K562 (cell line): Measurements from ENCODE around the gene SLC7A1. TPM values are rescaled to one million over a fixed set of nuclear protein-coding genes. Genes with fewer than 3 reads are reported as not detected.

Source experiments
- ATAC-seq: fragments of 200-7000 bp; cut with Tn5 transposase; 3 replicates; pipeline ENCODE4 v1.9.1; 2020; ENCODE audit warnings: moderate library complexity
- BruUV-seq: library from RNA; stranded (reverse); fragments of 400-500 nt; replicated peaks from 2 replicates; lab custom pipeline; 2021; lab: Mats Ljungman, UMichigan
- CTCF ChIA-PET: fragments of 300-600 bp; formaldehyde crosslinking; extraction: SDS; loops from one replicate; lab custom pipeline; 2021; ENCODE audit warnings: low intra/inter-chr PET ratio; lab: Yijun Ruan, JAX
- POLR2A ChIA-PET: fragments of 300-600, 350-650 bp; sonication (Branson Sonifier 250); formaldehyde crosslinking; extraction: SDS; loops from one replicate; lab custom pipeline; 2021; ENCODE audit warnings: antibody characterized with exemption, inconsistent platforms; lab: Yijun Ruan, JAX
- DNase-seq, 4 experiments: peaks; one replicate each; pipeline versions ENCODE4 v3.0.0 to v3.0.0-alpha.2; 2011 to 2018; ENCODE audit warnings: low spot score in 3 of 4, mixed read lengths in 3 of 4; ENCODE audit errors: extremely low read depth in 1 of 4
- FAIRE-seq: peaks from 2 replicates; lab custom pipeline; 2011; peaks lifted over from hg19 to GRCh38; lab: Jason Lieb, UNC
- H2AFZ ChIP-seq: 2 replicates; pipeline ENCODE4 v1.6.0; 2011; ENCODE audit warnings: low read depth, low read length, control low read depth, inconsistent platforms
- H3K27ac ChIP-seq: fragments of 200-600 bp; 3 replicates; pipeline ENCODE4 v1.8.0; 2011; ENCODE audit warnings: low read depth, mild to moderate bottlenecking, control low read depth, inconsistent platforms, low read length, moderate library complexity, mixed read lengths; ENCODE audit errors: extremely low read depth
- H3K27me3 ChIP-seq, 2 experiments: fragments of 300-600 bp in 1 of 2; 2 replicates in 1 of 2; 3 replicates in 1 of 2; pipeline versions ENCODE4 v1.6.0 to v1.8.0; 2011; ENCODE audit warnings: inconsistent platforms in 2 of 2, low read length in 2 of 2, mild to moderate bottlenecking in 1 of 2, mixed read lengths in 1 of 2, moderate library complexity in 1 of 2; ENCODE audit not compliant: control insufficient read depth in 2 of 2, insufficient read depth in 2 of 2
- H3K36me3 ChIP-seq: fragments of 300-600 bp; 3 replicates; pipeline ENCODE4 v1.8.0; 2011; ENCODE audit warnings: mild to moderate bottlenecking, low read length, inconsistent platforms; ENCODE audit not compliant: control insufficient read depth, insufficient read depth
- H3K4me1 ChIP-seq, 2 experiments: fragments of 200-600 bp in 1 of 2; replicated peaks in 1 of 2; 2 replicates in 1 of 2; 3 replicates in 1 of 2; pipeline versions ENCODE4 v1.5.1 to v1.8.0; 2011; ENCODE audit warnings: inconsistent platforms in 2 of 2, low read length in 2 of 2, mild to moderate bottlenecking in 1 of 2, mixed read lengths in 1 of 2, moderate library complexity in 1 of 2; ENCODE audit not compliant: control insufficient read depth in 2 of 2, insufficient read depth in 2 of 2
- H3K4me2 ChIP-seq: 2 replicates; pipeline ENCODE4 v1.6.1; 2011; ENCODE audit warnings: low read length, control low read depth, inconsistent platforms, mixed read lengths; ENCODE audit not compliant: insufficient read depth
- H3K4me3 ChIP-seq: fragments of 200-600 bp; sonication (generic), shearing (Covaris generic); 2 replicates; pipeline ENCODE4 v1.5.1; 2016; ENCODE audit warnings: control low read depth, inconsistent platforms
- H3K79me2 ChIP-seq: fragments of 200-600 bp; 3 replicates; pipeline ENCODE4 v1.8.0; 2011; ENCODE audit warnings: low read length, inconsistent platforms; ENCODE audit not compliant: control insufficient read depth, insufficient read depth
- H3K9ac ChIP-seq, 2 experiments: 2 replicates each; pipeline versions ENCODE4 v1.6.0 to v1.6.1; 2011; ENCODE audit warnings: low read depth in 2 of 2, low read length in 2 of 2, control low read depth in 1 of 2, inconsistent platforms in 1 of 2, mild to moderate bottlenecking in 1 of 2, mixed read lengths in 1 of 2; ENCODE audit not compliant: insufficient read depth in 1 of 2
- H3K9me1 ChIP-seq: one replicate; pipeline ENCODE4 v1.6.0; 2011; ENCODE audit warnings: inconsistent platforms, mild to moderate bottlenecking, low read length, moderate library complexity; ENCODE audit not compliant: control insufficient read depth, insufficient read depth
- H3K9me3 ChIP-seq: replicated peaks from 2 replicates; pipeline ENCODE4 v1.5.1; 2011; ENCODE audit warnings: low read depth, low read length, inconsistent platforms; ENCODE audit not compliant: control insufficient read depth, insufficient read depth
- H4K20me1 ChIP-seq: replicated peaks from 2 replicates; pipeline ENCODE4 v1.6.1; 2011; ENCODE audit warnings: low read length, inconsistent platforms, mixed read lengths; ENCODE audit not compliant: control insufficient read depth, insufficient read depth
- CGGBP1 ChIP-seq: fragments of 250-450 bp; sonication (Bioruptor Pico); IDR thresholded peaks from 2 replicates; pipeline ENCODE4 v1.9.0; 2021; ENCODE audit warnings: mild to moderate bottlenecking
- CREB1 ChIP-seq, 2 experiments: sonication (generic) in 1 of 2; formaldehyde crosslinking in 1 of 2; IDR thresholded peaks; 2 replicates each; pipeline versions ENCODE4 v1.6.1 to v1.8.0; 2012 to 2022; ENCODE audit warnings: inconsistent platforms in 1 of 2, mild to moderate bottlenecking in 1 of 2, missing genetic modification reagents in 1 of 2, moderate library complexity in 1 of 2
- DPF2 ChIP-seq: fragments of 450-650 bp; IDR thresholded peaks from 2 replicates; pipeline ENCODE4 v1.6.1; 2016
- FOXJ2 ChIP-seq: fragments of 200-800 bp; sonication (Bioruptor generic); IDR thresholded peaks from 2 replicates; pipeline ENCODE4 v1.6.1; 2016; ENCODE audit warnings: missing genetic modification characterization, missing compliant biosample characterization
- GABPA ChIP-seq: fragments of 200-800 bp; sonication (Bioruptor generic); conservative IDR thresholded peaks from 2 replicates; pipeline ENCODE4 v1.6.1; 2016; ENCODE audit warnings: low read depth, missing genetic modification characterization, missing compliant biosample characterization
- KAT7 ChIP-seq: sonication (generic); formaldehyde crosslinking; IDR thresholded peaks from 2 replicates; pipeline ENCODE4 v1.8.0; 2022; ENCODE audit warnings: missing genetic modification reagents, mild to moderate bottlenecking, borderline replicate concordance
- NR3C1 ChIP-seq: sonication (generic); formaldehyde crosslinking; IDR thresholded peaks from 2 replicates; pipeline ENCODE4 v1.8.1; 2022; ENCODE audit warnings: missing genetic modification reagents
- PKNOX1 ChIP-seq: fragments of 450-650 bp; IDR thresholded peaks from 2 replicates; pipeline ENCODE4 v1.6.1; 2016
- RBM39 ChIP-seq: fragments of 200-400 bp; formaldehyde crosslinking; optimal IDR thresholded peaks from 2 replicates; pipeline ENCODE3; 2018; ENCODE audit warnings: low read depth, low read length
- SNIP1 ChIP-seq: fragments of 450-650 bp; IDR thresholded peaks from 2 replicates; pipeline ENCODE4 v1.7.1; 2017; ENCODE audit warnings: low read depth, mild to moderate bottlenecking
- ZC3H11A ChIP-seq: IDR thresholded peaks from 2 replicates; pipeline ENCODE4 v1.6.1; 2012; ENCODE audit warnings: low read depth, low read length, improper control_type of control experiment
- ZNF12 ChIP-seq: sonication (generic); formaldehyde crosslinking; IDR thresholded peaks from 2 replicates; pipeline ENCODE4 v1.4.0; 2020; ENCODE audit warnings: mild to moderate bottlenecking, missing genetic modification reagents
- WGBS: fragments of 100-300 bp; shearing (Covaris generic); methylation state at CpG from one replicate; pipeline ENCODE4 v1.1.6; 2016; ENCODE audit warnings: low coverage, mixed read lengths; ENCODE audit not compliant: insufficient coverage; ENCODE audit errors: missing lambda C conversion rate; 5-methylcytosine and 5-hydroxymethylcytosine counted together
- in situ Hi-C: fragments of 300-500 bp; cut with MboI; formaldehyde crosslinking; loops from 4 replicates; pipeline ENCODE4 v1.15.0; 2018; ENCODE audit warnings: inconsistent platforms, mixed read lengths
- intact Hi-C: fragments of 100-400 bp; cut with micrococcal nuclease; formaldehyde crosslinking; loops from 2 replicates; pipeline ENCODE4 v1.14.2; 2022
- polyA plus RNA-seq, 8 experiments: library from polyadenylated mRNA; depleted of rRNA in 4 of 8; stranded (reverse) in 5 of 8; unstranded in 3 of 8; fragments of >200 nt; fragmentation: Nextera tagmentation in 2 of 8; fragmentation: Illumina TruSeq in 1 of 8; extraction: Ambion mirVana in 2 of 8; extraction: Trizol in 1 of 8; gene quantifications; 2 replicates each; pipeline versions ENCODE4 v1.2.1 to v1.2.3, GENCODE V29; 2011 to 2014; ENCODE audit warnings: inconsistent platforms in 1 of 8, missing spikeins in 1 of 8
- total RNA-seq, 7 experiments: library from RNA; depleted of rRNA in 6 of 7; stranded (reverse); fragments of >200 nt in 6 of 7; fragmentation: Illumina TruSeq in 2 of 7; extraction: Trizol in 2 of 7; gene quantifications; 2 replicates each; pipeline versions ENCODE4 v1.2.1 to v1.2.3, GENCODE V29; 2011 to 2021; ENCODE audit warnings: low replicate concordance in 1 of 7
- TF ChIP-seq, protein P1 (sequence below): fragments of 450-650 bp; IDR thresholded peaks from 2 replicates; pipeline ENCODE4 v1.6.1; 2016; ENCODE audit warnings: borderline replicate concordance

Gene SLC7A1
- total and polyA plus RNA-seq, 9 of the 15 experiments (the other 6 are each of a cell fraction or from before 2014, with no cell fraction given): 3.3 to 69.7 (median 10.8) TPM

DNA sequence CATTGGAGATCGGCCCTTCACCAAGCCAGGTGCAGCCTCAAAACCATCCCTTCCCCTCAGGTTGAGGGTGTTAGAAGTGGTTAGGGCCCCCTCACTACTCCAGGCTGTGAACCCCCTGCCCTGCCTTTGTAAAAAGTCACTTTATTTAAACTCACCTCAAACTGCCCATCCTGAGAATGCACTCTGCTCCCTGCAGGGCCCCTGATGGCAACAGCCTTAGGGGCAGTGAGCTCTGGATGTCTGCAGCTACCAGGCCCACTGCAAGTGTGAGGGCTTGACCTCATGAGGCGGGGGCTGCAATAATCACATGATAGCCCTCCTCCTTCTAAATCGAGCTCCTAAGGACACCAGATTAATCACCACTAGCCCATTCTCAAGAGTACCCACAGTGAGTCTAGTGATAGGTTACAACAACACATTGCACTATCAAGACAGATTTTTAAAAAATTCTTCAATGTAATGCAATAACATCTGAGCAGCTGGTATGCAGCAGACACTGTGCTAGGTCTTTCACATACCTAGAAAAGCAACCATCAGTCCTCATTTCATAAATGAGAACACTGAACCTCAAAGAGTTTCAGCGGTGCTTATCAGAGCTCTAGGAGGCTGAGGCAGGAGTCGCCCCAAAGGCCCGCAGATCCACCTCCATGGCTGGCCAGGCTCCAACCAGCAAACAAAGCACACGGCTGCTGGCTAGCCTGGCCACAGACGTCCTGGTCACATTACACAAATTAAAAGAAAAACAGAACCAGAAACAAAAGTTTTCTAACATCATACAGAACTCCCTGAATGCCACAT lies 26.0 kb downstream of the SLC7A1 start:
- no peak for ATAC-seq
- WGBS: 39% methylated on average over 7 of the region's 8 CpGs
- Histone ChIP-seq H3K4me2 (no peak overlapping the region), H3K4me3 (no peak overlapping the region), H3K36me3 (no peaks in the 10 kb centered on the region), H2AFZ (no peak overlapping the region), H3K9ac (no peak overlapping the region), H3K9me1 (peaks cover 2% of the 10 kb centered on the region), H3K27me3 (no peaks in the 10 kb centered on the region), H4K20me1 (peaks cover 49% of the 10 kb centered on the region), H3K79me2 (peaks cover 99% of the 10 kb centered on the region), H3K4me1 (peaks cover 3% of the 10 kb centered on the region in 2 experiments; a peak in 3 of 5 replicates), H3K27ac (no peak overlapping the region), H3K9me3 (no peaks in the 10 kb centered on the region)
- no TSS peak for BruUV-seq
- TF ChIP-seq FOXJ2 (no peak), NR3C1 (no peak), DPF2 (no peak), RBM39 (no peak)
- POLR2A ChIA-PET: interaction anchor here (0.7 to 0.9 kb wide), 2 partner anchors 14 to 16 kb away, joined by 4 read pairs; no protein-coding TSS in a partner anchor
- intact Hi-C loops (no loop called here), in situ Hi-C loops (no loop called here)
- CTCF ChIA-PET: no interaction called here
- no peak for DNase-seq
- FAIRE-seq: no peak

GRCh38 chr13:29568731-29569130 lies 26.8 kb downstream of the SLC7A1 start:
- H3K4me2 ChIP-seq: no peak overlapping the region
- no peak overlapping the region for H3K27ac ChIP-seq
- in situ Hi-C loops: no loop called here
- WGBS: 88% methylated on average over 9 of the region's 9 CpGs
- no peak overlapping the region for H3K9ac ChIP-seq
- peaks cover 52% of the 10 kb centered on the region for H4K20me1 ChIP-seq
- ChIA-PET POLR2A (interaction anchor here (0.6 kb wide), 1 partner anchor 9 kb away, joined by 4 read pairs; no protein-coding TSS in a partner anchor), CTCF (no interaction called here)
- DNase-seq (no peak), FAIRE-seq (no peak), ATAC-seq (no peak)
- no peak overlapping the region for H2AFZ ChIP-seq
- H3K27me3 ChIP-seq: no peaks in the 10 kb centered on the region
- no peak overlapping the region for H3K4me3 ChIP-seq
- H3K36me3 ChIP-seq: no peaks in the 10 kb centered on the region
- intact Hi-C loops: no loop called here
- H3K9me3 ChIP-seq: no peaks in the 10 kb centered on the region
- peaks cover 2% of the 10 kb centered on the region for H3K9me1 ChIP-seq
- no TSS peak for BruUV-seq
- H3K4me1 ChIP-seq: peaks cover 3% of the 10 kb centered on the region in 2 experiments; a peak in 3 of 5 replicates
- H3K79me2 ChIP-seq: peaks cover 99% of the 10 kb centered on the region
- no peak for TF ChIP-seq CREB1 (IDR thresholded peaks at IDR 0.05)
- no peak for TF ChIP-seq CREB1 (CRISPR knock-in tag; IDR thresholded peaks at IDR 0.05)
- no peak for TF ChIP-seq ZNF12 (CRISPR knock-in tag)
- no peak for TF ChIP-seq ZC3H11A
- no peak for TF ChIP-seq GABPA (tag)
- TF ChIP-seq CGGBP1 (CRISPR knock-in tag): no peak
- no peak for TF ChIP-seq KAT7
- no peak for TF ChIP-seq SNIP1
- TF ChIP-seq, protein P1, sequence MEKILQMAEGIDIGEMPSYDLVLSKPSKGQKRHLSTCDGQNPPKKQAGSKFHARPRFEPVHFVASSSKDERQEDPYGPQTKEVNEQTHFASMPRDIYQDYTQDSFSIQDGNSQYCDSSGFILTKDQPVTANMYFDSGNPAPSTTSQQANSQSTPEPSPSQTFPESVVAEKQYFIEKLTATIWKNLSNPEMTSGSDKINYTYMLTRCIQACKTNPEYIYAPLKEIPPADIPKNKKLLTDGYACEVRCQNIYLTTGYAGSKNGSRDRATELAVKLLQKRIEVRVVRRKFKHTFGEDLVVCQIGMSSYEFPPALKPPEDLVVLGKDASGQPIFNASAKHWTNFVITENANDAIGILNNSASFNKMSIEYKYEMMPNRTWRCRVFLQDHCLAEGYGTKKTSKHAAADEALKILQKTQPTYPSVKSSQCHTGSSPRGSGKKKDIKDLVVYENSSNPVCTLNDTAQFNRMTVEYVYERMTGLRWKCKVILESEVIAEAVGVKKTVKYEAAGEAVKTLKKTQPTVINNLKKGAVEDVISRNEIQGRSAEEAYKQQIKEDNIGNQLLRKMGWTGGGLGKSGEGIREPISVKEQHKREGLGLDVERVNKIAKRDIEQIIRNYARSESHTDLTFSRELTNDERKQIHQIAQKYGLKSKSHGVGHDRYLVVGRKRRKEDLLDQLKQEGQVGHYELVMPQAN: no peak
- no peak for TF ChIP-seq PKNOX1
